Measurements from ENCODE around the gene DLG2.
"Not testable (repeated sequence)": the region's sequence is repeated elsewhere in the genome, so short reads cannot be mapped to it uniquely, and the experiment has no call there.

The DLG2 gene

DNA sequence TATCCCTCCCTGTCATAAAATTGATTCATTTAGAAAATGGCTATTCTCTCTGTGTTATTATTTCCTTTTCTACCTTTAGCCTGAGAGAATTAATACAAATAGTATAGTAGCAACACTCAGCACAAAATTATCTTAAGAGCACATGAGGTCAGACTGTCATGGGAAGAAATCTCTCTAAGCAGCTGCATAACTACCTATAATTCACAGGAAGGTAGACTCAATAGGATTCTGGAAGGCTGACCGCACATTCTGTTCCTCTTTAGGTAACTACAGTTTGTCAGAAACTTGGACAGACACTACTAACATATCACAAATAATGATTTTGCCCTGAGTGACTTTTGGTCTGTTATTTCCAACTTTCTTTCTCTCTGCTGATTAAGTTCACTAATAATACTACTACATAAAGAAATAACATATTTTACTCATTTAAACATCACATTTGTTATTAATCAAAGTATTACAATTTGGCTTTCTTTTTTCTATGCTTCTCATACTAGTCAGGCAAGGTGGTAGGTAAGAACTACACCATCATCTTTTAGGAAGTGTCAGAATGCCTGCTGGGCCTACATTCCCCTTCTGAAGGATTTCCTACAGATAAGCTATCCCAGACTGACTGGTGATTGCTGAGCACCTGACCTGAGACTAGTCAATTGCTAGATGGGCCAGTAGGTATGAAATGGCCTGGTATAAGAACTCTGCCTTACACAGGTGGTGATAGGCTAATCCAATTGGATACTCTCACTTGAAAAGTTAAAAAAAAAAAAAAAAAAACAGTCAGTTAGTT is 325.1 kb downstream of the DLG2 start:
- no peak for DNase-seq

GRCh38 chr11:85299258-85299942 is 327.7 kb downstream of the DLG2 start:
- no peak for DNase-seq

- DNase-seq, result no peak
Measured at GRCh38 chr11:85295694-85296271, 331.4 kb downstream of the DLG2 start.

DNA sequence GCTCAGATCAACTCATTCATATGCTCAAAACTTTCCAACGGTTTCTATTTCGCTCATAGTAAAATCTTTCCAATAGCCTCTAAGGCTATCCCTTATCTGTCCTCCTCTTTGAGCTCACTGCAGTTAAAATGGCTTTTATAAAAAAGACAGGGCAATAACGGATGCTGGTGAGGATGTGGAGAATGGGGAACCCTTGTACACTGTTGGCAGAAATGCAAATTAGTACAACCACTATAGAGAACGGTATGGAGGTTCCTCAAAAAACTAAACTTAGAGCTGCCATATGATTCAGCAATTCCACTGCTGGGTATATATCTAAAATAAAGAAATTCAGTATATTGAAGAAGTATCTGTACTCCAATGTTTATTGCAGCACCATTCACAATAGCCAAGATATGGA is 345.6 kb downstream of the DLG2 start:
- no peak for DNase-seq

DNA sequence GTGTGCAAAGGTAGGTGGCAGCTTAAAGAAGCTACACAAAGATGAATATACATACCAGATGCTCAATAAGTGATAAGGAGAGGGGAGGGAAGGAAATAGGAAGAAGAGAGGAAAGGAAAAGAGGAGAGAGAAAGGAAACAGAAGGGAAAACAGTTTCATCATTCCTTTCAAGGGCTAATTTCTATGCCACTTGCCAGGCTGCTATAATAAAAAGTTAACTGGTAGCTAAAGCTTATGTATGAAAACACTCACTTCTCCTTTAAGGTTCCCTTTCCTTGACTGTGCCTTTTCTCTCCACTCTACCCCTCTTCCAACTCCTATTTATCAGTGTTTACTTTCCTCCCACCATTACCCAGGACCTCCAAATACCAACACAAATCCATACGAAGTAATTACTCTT is 347.9 kb downstream of the DLG2 start:
- no peak for DNase-seq

DNA sequence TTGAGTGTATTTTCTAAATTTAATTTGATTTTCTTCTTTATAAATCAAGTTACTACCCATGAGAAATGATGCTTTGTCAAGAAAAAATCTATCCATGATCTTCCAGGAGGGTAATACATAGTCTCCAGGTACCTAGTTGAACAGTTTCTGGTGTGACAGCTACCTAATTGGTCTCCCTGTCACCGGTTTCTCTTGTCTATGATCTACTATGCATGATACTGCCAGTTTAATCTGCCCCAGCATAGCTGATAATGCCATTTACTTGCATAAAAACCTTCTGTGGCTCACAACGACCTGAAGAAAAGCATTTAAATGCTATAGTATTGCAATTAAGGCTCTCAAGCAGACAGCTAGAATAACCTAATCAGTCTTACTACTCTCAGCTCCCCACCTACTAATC is 349.5 kb downstream of the DLG2 start:
- DNase-seq, result no peak

DNA sequence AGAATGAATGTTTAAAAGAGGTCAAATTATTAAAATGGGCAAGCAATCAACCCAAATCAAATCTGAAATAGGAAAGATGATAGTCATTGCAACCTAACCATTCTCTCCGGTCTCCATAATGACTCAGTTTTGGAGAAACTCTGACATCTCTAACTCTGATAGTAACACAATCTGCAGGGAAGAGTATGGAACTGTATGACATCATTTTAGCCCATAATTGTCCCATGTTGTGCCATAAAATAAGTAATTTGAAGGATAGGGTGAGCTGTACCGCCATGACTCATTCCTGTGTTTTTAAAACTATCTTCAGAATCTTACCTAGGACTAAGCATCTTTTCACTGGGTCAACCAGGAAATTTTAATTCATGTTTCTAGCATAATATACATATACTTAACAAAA is 350.8 kb downstream of the DLG2 start:
- DNase-seq, result no peak

GRCh38 chr11:85270315-85270714 is 356.8 kb downstream of the DLG2 start:
- DNase-seq, result not testable (repeated sequence)

GRCh38 chr11:85269109-85269508 is 358.0 kb downstream of the DLG2 start:
- no peak for DNase-seq

DNA sequence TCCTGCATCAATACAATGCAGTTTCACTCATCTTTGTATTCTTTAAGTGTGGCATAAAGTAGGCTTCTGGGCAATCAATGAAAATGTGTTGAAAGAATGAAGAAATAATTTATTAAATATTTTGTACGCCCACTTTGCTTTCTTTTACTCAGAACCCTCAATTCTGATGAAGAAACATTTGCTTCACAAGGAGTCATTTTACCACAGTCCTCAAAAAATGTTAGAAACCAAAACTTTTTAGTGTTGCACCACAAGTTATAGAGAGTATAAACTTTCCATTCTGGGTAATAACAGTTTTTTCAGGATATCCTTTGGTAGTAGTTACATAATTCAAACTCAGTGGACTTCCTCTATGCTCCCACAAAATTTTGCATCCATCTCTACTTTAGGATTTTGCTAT is 360.5 kb downstream of the DLG2 start:
- no peak for DNase-seq

DNA sequence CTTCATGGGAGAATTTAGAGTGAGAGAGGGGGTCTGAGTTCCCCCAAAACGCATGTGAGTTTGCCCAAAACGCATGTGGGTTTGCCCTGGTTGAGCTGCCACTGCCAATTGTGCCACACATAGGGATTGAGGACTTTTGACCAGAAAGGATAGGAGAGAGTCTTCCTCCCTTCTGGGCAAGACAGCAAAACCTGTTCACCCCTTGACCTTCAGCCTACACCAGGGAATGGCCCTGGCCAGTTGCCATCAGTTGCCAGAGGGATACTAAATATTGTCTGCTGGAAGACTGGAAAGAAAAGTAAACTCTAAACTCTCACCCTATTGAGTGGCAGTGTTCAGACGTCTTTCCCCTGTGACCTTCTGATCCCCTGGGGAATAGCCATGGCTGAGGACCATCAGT is 363.8 kb downstream of the DLG2 start:
- DNase-seq, result no peak

- no peak for DNase-seq
Measured at GRCh38 chr11:85257837-85258236, 369.3 kb downstream of the DLG2 start.

- DNase-seq, result no peak
Measured at GRCh38 chr11:85256433-85256832, 370.7 kb downstream of the DLG2 start.

DNA sequence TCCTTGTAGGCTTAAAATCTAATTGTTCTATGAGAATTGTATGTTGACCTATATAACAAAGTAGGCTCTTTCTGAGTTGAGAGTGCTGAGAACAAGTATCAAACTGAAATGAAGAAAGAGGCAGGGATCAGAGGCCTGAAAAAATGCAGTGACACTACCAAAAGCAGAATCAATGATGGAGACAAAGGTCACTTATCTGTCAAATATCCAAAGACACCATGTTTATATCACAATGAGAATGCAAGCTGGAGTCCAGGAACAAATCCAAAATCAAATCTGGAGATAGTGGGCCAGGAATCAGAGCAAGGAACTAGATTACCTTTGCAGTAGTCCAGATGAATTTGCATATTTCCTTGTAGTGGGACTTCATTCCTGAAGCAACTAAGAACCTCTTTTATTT is 377.7 kb downstream of the DLG2 start:
- no peak for DNase-seq

DNA sequence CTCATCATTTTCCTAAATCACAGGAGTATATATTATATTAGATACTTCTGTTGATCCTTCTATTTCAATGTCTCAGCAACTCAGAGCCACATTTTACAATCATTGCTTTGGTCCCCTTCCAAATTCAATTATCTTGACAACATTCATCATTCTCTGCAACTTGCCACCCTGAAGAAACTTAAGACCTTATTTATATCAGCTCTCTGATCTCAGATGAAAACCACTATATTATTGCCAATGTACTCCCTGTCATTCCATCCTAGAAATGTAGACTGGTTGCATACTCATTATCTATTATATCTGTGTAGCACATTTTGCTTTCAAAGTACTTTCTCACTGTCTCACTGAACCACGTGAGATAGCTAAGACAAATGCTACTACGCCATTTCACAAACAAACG is 379.3 kb downstream of the DLG2 start:
- DNase-seq, result no peak

GRCh38 chr11:85238906-85239305 is 388.2 kb downstream of the DLG2 start:
- DNase-seq, result no peak

- not testable (repeated sequence) for DNase-seq
Measured at GRCh38 chr11:85238038-85238437, 389.1 kb downstream of the DLG2 start.

DNA sequence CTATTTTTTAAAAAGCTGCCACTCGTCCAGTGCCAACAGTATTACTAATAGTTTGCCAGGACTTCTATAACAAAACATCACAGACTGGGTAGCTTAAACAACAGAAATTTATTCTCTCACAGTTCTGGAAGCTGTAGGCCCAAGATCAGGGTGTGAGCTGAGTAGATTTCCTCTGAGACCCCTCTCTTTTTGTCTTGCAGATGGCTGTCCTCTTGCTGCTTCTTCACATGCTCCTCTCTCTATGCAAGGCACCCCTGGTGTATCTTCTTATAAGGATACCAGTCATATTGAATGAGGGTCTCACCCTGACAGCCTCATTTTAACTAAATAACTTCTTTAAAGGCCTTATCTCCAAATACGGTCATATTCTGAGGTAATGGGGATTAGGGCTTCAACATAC is 390.9 kb downstream of the DLG2 start:
- no peak for DNase-seq

DNA sequence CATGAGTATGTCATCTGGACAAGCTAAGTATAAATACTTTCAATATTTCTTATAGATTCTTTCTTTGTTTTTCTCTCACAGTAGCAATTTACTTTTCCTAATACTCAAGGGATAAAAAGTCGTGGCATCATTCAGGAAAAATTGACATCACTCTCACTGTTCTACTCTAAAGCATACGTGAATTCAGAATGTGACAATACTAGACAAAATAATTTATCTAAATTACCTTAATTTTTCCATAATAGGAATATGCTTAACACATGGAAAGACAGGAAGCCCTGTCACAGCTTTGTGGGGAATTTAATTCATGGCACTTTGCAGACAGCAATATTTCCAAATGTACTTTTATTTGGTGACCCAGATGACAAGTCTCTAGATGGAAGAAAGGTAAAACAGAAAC is 394.6 kb downstream of the DLG2 start:
- DNase-seq, result no peak

GRCh38 chr11:85231588-85231987 is 395.6 kb downstream of the DLG2 start:
- DNase-seq, result no peak

- DNase-seq, result not testable (repeated sequence)
Measured at GRCh38 chr11:85229723-85230122, 397.4 kb downstream of the DLG2 start.

DNA sequence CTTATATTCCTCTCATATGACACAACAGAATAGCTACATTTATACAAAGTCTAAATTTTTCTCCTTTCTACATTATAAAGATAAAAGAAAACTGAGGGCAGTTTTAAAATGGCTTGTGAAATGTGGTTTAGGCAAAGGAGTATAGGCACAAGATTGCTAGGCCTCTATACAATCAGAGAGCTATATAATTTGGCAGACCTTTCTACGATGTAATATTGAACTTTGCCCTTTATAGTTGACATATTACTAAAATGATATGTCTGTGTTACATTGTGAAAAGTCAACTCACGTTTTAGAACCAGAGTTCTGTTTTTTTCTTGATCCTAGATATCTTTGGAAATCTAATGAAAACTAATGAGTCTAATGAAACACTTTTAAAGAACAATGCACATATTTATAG is 430.2 kb downstream of the DLG2 start:
- no peak for DNase-seq

GRCh38 chr11:85195934-85196333 is 431.2 kb downstream of the DLG2 start:
- DNase-seq, result no peak

DNA sequence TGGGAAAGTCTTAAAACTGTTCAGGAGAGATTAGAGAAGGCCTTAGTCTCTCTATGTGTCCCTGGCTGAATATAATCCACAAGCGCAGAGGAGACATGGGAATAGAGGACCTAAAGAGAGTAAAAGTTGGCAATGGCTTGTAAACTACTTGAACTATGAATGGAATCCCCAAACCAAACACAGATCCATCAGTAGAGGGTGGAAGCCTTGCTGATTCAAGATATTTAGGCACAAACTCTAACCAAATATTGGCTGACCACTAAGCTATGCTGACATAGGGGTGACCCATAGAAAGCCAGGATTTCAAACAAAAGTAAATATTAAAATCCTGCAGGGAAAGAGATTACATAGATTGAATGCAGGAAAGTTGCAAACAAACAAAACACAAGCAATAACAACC is 439.2 kb downstream of the DLG2 start:
- no peak for DNase-seq
